ENCODE data around the gene ABCC4.

DNA sequence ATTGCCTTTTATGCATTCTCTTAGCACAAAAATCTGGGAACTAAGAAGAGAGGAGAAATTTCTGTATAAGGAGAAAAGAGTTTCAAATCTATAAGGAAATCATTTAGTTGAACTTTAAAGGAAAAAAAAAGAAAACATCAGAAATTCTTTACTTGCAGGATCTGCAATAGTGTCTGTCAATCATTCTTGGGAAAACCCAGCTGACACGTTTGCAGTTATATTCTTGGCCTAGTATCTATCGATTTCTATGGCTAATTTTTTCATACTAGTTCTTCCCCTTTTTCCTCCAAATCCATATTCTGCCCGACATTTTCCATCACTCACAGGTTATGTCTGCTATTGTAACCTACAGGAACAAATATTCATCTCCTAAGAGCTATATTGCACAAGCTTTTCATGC, 160.7 kb downstream of the ABCC4 start:
- TF ChIP-seq, protein P1, sequence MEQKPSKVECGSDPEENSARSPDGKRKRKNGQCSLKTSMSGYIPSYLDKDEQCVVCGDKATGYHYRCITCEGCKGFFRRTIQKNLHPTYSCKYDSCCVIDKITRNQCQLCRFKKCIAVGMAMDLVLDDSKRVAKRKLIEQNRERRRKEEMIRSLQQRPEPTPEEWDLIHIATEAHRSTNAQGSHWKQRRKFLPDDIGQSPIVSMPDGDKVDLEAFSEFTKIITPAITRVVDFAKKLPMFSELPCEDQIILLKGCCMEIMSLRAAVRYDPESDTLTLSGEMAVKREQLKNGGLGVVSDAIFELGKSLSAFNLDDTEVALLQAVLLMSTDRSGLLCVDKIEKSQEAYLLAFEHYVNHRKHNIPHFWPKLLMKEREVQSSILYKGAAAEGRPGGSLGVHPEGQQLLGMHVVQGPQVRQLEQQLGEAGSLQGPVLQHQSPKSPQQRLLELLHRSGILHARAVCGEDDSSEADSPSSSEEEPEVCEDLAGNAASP (IDR thresholded peaks at IDR 0.05): no peak
- TF ChIP-seq, protein P2, sequence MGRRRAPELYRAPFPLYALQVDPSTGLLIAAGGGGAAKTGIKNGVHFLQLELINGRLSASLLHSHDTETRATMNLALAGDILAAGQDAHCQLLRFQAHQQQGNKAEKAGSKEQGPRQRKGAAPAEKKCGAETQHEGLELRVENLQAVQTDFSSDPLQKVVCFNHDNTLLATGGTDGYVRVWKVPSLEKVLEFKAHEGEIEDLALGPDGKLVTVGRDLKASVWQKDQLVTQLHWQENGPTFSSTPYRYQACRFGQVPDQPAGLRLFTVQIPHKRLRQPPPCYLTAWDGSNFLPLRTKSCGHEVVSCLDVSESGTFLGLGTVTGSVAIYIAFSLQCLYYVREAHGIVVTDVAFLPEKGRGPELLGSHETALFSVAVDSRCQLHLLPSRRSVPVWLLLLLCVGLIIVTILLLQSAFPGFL (CRISPR knock-in tag; IDR thresholded peaks at IDR 0.05): no peak
- TF ChIP-seq, protein P3, sequence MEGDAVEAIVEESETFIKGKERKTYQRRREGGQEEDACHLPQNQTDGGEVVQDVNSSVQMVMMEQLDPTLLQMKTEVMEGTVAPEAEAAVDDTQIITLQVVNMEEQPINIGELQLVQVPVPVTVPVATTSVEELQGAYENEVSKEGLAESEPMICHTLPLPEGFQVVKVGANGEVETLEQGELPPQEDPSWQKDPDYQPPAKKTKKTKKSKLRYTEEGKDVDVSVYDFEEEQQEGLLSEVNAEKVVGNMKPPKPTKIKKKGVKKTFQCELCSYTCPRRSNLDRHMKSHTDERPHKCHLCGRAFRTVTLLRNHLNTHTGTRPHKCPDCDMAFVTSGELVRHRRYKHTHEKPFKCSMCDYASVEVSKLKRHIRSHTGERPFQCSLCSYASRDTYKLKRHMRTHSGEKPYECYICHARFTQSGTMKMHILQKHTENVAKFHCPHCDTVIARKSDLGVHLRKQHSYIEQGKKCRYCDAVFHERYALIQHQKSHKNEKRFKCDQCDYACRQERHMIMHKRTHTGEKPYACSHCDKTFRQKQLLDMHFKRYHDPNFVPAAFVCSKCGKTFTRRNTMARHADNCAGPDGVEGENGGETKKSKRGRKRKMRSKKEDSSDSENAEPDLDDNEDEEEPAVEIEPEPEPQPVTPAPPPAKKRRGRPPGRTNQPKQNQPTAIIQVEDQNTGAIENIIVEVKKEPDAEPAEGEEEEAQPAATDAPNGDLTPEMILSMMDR (IDR thresholded peaks at IDR 0.05 in 2 of 3, conservative IDR thresholded peaks at IDR 0.05 in 1 of 3; ENCODE audit: insufficient read depth in 2 of 3, low read depth in 1 of 3, low read length in 3 of 3): no peak
- TF ChIP-seq HNRNPUL1 (IDR thresholded peaks at IDR 0.05; ENCODE audit: low read length): no peak

Data from K562 (cell line).